Stimulated activated naive B cell treated with anti-CD40 and anti-IgM and Interleukin-4, amounts not matched to agents 10 μg/mL and 1 μg/mL and 100 μg/mL, for 72 hours (primary cell): ENCODE measurements around the gene HAND2.

Source experiments
- ATAC-seq, 2 donors: fragments of 150-1000 bp; cut with Tn5 transposase; replicated peaks; 2 replicates each; pipeline ENCODE4 v1.10.0; 2021; ENCODE audit warnings: moderate library complexity in 1 of 2
- DNase-seq: peaks from one replicate; pipeline ENCODE4 v3.0.0; 2021
- H3K27ac Mint-ChIP-seq: one replicate; pipeline ENCODE4 v1.8.0; 2022; ENCODE audit warnings: mild to moderate bottlenecking, mixed read lengths
- H3K27me3 Mint-ChIP-seq, 2 donors: one replicate each; pipeline ENCODE4 v1.8.0; 2022; ENCODE audit warnings: mixed read lengths in 2 of 2
- H3K36me3 Mint-ChIP-seq, 2 donors: one replicate each; pipeline ENCODE4 v1.8.0; 2022; ENCODE audit warnings: mixed read lengths in 2 of 2, mild to moderate bottlenecking in 1 of 2
- H3K4me1 Mint-ChIP-seq, 2 donors: one replicate each; pipeline ENCODE4 v1.8.0; 2022; ENCODE audit warnings: mixed read lengths in 2 of 2, mild to moderate bottlenecking in 1 of 2
- H3K4me3 Mint-ChIP-seq, 2 donors: one replicate each; pipeline ENCODE4 v1.8.0; 2022; ENCODE audit warnings: mild to moderate bottlenecking in 2 of 2, mixed read lengths in 2 of 2, moderate library complexity in 1 of 2
- H3K9me3 Mint-ChIP-seq, 2 donors: one replicate each; pipeline ENCODE4 v1.8.0; 2022; ENCODE audit warnings: mixed read lengths in 2 of 2, mild to moderate bottlenecking in 1 of 2

HAND2 gene

GRCh38 chr4:173529477-173530325, at the start of gene HAND2:
HAND2 (minus strand) TSS chr4:173530229; CDS start chr4:173529289, 940 bp downstream.
- ATAC-seq: no peak
- peak within 1 kb of the TSS; percentile 84 for H3K27ac Mint-ChIP-seq
- H3K36me3 Mint-ChIP-seq: peaks cover 16 to 17% of the 10 kb centered on the region in 2 donors
- peaks cover 80 to 92% of the 10 kb centered on the region in 2 donors for H3K27me3 Mint-ChIP-seq
- peaks cover 5 to 26% of the 10 kb centered on the region in 2 donors for H3K4me1 Mint-ChIP-seq
- H3K4me3 Mint-ChIP-seq: peak within 1 kb of the TSS; percentile 65 to 67
- peaks cover 6 to 13% of the 10 kb centered on the region in 2 donors for H3K9me3 Mint-ChIP-seq
- DNase-seq: no peak

DNA sequence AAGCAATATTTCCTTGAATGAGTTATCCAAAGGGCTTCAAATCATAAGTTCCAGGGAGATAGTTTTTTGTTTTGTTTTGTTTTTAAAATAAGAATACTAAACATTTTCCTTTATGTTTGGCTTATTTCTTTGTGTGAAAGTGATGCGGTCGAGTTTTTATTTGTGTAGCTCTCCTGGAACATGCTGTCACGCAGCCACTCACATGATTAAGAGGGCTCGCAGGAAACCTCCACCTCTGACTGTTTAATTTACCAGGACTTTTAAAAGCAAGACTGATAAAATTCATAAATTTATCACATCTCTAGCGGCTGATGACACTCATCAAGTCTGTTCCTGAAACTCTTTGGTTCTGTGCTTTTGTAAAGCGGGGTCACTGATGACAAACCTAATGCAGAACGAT, 48.9 kb upstream of the HAND2 start:
- ATAC-seq (no peak), DNase-seq (no peak)
- Mint-ChIP-seq H3K4me1 (no peaks in the 10 kb centered on the region), H3K27ac (no peak overlapping the region), H3K9me3 (peaks cover 0 to 2% of the 10 kb centered on the region in 2 donors), H3K27me3 (peaks cover 8 to 24% of the 10 kb centered on the region in 2 donors), H3K4me3 (no peak overlapping the region), H3K36me3 (no peaks in the 10 kb centered on the region)

DNA sequence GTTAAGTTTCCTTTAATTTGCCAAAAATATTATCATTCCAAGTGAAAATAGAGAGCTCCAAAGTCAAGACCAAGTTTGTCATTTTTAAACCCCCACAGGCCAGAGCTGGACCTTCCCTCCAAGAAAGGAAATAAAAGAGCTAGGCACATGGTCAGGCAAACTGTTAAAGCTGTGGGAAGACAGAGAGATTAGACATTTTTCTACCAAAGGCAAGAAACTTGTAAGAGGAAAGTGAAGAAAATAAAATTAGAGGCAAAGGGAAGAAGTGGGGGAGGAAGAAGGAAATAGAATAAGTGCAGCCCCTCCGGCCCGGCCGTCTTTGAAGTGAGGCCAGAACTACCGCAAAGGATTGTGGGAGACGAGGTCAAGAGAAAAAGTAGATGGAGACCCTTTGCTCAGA, 47.9 kb upstream of the HAND2 start:
- Mint-ChIP-seq H3K36me3 (no peaks in the 10 kb centered on the region), H3K27ac (no peak overlapping the region), H3K4me3 (no peak overlapping the region), H3K27me3 (peaks cover 11 to 29% of the 10 kb centered on the region in 2 donors), H3K4me1 (no peaks in the 10 kb centered on the region), H3K9me3 (peaks cover 0 to 2% of the 10 kb centered on the region in 2 donors)
- no peak for DNase-seq
- ATAC-seq: no peak

- Mint-ChIP-seq H3K27me3 (peaks cover 10 to 31% of the 10 kb centered on the region in 2 donors), H3K4me3 (no peak overlapping the region), H3K36me3 (no peaks in the 10 kb centered on the region), H3K4me1 (no peaks in the 10 kb centered on the region), H3K9me3 (no peaks in the 10 kb centered on the region), H3K27ac (no peak overlapping the region)
- no peak for ATAC-seq
- DNase-seq: no peak
Observed at GRCh38 chr4:173575482-173576152, 45.6 kb upstream of the HAND2 start.

DNA sequence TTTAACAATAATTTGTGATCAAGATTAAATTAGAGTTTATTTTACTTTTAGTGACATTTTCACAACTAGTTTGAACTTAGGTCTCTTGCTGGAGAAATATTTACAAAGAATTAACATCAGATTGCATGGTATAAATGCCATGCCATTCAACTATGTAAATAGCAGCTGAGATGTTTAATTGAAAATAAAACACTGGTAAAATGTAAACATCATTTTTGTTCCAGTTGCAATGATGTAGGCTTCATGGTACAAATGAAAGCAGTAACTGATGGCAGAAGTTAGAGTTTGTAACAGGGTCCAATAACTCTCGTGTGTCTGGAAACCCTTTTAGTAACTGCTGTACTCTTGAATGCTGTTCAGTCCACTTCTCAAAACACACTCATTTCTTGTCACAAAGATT, 43.7 kb upstream of the HAND2 start:
- Mint-ChIP-seq H3K27ac (no peak overlapping the region), H3K4me1 (no peaks in the 10 kb centered on the region), H3K27me3 (peaks cover 13 to 40% of the 10 kb centered on the region in 2 donors), H3K4me3 (no peak overlapping the region), H3K36me3 (no peaks in the 10 kb centered on the region), H3K9me3 (no peaks in the 10 kb centered on the region)
- DNase-seq: no peak
- ATAC-seq: no peak

DNA sequence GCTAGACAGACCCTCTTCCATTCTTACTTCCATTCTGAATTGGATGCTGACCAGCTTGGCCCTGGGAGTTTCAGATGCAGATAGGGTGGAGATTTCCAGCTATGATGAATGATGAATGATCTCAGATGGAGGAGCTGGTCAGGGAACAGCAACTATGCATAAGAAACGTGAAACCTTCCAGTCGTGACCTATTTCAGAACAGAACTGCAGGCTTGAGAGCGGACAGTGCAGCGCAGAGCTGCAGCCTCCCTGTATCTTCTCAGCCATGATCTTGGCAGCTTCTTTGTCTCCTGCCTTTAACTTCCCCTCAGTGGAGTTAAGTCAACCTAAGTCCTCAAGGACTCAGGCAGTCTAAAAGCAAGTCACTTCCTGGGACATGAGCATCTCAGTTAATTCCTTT, 43.3 kb upstream of the HAND2 start:
- Mint-ChIP-seq H3K4me1 (no peaks in the 10 kb centered on the region), H3K4me3 (no peak overlapping the region), H3K36me3 (no peaks in the 10 kb centered on the region), H3K9me3 (no peaks in the 10 kb centered on the region), H3K27me3 (peaks cover 13 to 39% of the 10 kb centered on the region in 2 donors), H3K27ac (no peak overlapping the region)
- no peak for DNase-seq
- no peak for ATAC-seq

DNA sequence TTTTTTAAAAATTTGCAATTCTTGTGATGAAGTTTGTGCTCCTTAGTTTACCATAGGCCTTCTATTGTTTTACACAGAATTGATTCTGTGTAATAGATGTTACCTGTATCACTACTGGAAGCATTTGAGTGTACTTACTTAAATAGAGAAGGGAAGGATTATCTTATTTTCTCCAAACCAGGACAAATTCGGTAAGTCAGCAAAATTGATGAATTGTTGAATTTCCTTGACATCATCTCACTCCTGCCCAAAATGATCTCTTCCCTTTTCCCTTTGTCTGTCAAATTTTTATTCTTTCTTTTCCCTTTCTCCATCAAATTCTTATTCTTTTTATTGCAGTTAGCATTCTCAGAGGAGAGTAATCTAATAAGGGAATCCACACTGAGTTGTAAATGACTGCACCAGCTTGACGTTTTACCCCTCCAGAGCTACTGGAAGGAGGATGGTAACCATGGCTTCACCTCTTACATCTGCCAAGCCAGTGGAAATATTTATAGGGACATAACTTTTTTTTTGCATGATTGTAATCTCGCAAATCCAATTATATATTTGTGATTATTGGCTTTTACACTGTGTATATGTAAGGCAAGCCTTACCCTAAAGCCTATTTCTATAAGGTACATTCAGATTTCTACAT, 42.6 kb upstream of the HAND2 start:
- H3K9me3 Mint-ChIP-seq: no peaks in the 10 kb centered on the region
- ATAC-seq (no peak), DNase-seq (no peak)
- H3K27ac Mint-ChIP-seq: no peak overlapping the region
- no peak overlapping the region for H3K4me3 Mint-ChIP-seq
- no peaks in the 10 kb centered on the region for H3K4me1 Mint-ChIP-seq
- no peaks in the 10 kb centered on the region for H3K36me3 Mint-ChIP-seq
- H3K27me3 Mint-ChIP-seq: peaks cover 8 to 32% of the 10 kb centered on the region in 2 donors

- no peaks in the 10 kb centered on the region for H3K9me3 Mint-ChIP-seq
- H3K4me1 Mint-ChIP-seq: no peaks in the 10 kb centered on the region
- no peak overlapping the region for H3K27ac Mint-ChIP-seq
- H3K4me3 Mint-ChIP-seq: no peak overlapping the region
- H3K36me3 Mint-ChIP-seq: no peaks in the 10 kb centered on the region
- ATAC-seq: no peak
- H3K27me3 Mint-ChIP-seq: peaks cover 8 to 32% of the 10 kb centered on the region in 2 donors
- DNase-seq: no peak
Observed at GRCh38 chr4:173571620-173572019, 41.6 kb upstream of the HAND2 start.

DNA sequence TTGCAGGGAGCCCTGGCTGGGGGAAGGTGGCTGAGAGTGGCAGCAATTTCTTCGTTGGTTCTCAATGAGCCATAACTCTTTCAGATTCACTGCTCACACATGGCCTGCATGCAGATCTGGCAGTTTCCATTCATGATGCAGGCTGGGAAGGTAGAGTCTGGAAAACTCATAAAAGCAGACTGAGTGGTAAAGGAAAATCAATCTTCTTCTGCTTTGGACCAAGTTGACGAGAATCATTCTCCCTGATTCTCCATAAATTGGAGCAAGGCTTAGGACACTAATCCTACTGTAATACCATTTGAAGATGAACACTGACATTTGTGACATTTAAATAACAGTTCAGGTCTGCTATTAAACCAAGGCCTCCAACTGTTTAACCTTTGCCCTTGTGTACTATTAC, 35.3 kb upstream of the HAND2 start:
- Mint-ChIP-seq H3K27ac (no peak overlapping the region), H3K9me3 (no peaks in the 10 kb centered on the region), H3K27me3 (peaks cover 0 to 5% of the 10 kb centered on the region in 2 donors), H3K36me3 (no peaks in the 10 kb centered on the region), H3K4me1 (no peaks in the 10 kb centered on the region), H3K4me3 (no peak overlapping the region)
- DNase-seq (no peak), ATAC-seq (no peak)

DNA sequence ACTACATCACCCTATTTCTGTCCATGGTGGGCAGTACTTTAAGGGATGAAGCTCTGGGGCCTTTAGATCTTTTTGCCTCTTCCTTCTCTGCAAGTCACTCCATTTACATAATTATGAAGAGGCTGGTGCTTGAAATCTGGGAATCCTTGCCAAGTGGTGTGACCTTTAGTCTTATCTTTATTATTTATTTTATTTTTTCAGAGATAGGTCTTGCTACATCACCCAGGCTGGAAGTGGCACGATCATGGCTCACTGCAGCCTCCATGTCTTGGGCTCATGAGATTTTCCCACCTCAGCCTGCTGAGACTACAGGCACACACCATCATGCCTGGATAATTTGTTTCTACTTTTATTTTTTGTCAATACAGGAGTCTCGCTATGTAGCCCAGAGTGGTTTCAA, 34.4 kb upstream of the HAND2 start:
- DNase-seq (no peak), ATAC-seq (no peak)
- no peaks in the 10 kb centered on the region for H3K4me1 Mint-ChIP-seq
- no peaks in the 10 kb centered on the region for H3K9me3 Mint-ChIP-seq
- peaks cover 0 to 5% of the 10 kb centered on the region in 2 donors for H3K27me3 Mint-ChIP-seq
- no peak overlapping the region for H3K27ac Mint-ChIP-seq
- H3K4me3 Mint-ChIP-seq: no peak overlapping the region
- no peaks in the 10 kb centered on the region for H3K36me3 Mint-ChIP-seq

- no peak for ATAC-seq
Observed at GRCh38 chr4:173560896-173561295, 30.9 kb upstream of the HAND2 start.

GRCh38 chr4:173556398-173557131, 26.5 kb upstream of the HAND2 start:
- no peak for ATAC-seq
- H3K36me3 Mint-ChIP-seq: no peaks in the 10 kb centered on the region
- no peaks in the 10 kb centered on the region for H3K9me3 Mint-ChIP-seq

More at GRCh38 chr4:173560896-173561295, 30.9 kb upstream of the HAND2 start:
- Mint-ChIP-seq H3K4me1 (no peaks in the 10 kb centered on the region), H3K27ac (no peak overlapping the region), H3K36me3 (no peaks in the 10 kb centered on the region), H3K9me3 (no peaks in the 10 kb centered on the region), H3K27me3 (peaks cover 4 to 8% of the 10 kb centered on the region in 2 donors), H3K4me3 (no peak overlapping the region)
- DNase-seq: no peak

DNA sequence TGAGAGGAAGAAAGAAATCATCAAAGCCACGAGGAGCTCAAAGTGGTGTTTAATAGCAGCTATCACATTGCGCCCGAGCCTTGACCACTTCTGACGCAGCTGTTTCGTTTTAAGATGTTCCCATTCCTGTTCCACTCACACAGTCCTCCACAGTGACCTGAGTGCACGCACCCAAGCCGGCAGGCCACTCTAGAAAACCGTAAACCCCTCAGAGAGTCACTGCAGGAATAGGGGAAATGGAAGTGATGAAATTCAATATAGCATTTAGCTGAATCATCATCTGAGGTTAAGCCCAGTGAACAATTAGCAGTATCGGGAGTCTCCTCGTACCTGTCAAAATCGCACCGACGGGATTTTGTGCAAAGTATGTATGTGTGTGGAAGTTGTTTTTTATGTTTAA, 17.9 kb upstream of the HAND2 start:
- H3K27me3 Mint-ChIP-seq: peaks cover 29 to 59% of the 10 kb centered on the region in 2 donors
- H3K36me3 Mint-ChIP-seq: no peaks in the 10 kb centered on the region
- H3K27ac Mint-ChIP-seq: no peak overlapping the region
- no peaks in the 10 kb centered on the region for H3K4me1 Mint-ChIP-seq
- DNase-seq (no peak), ATAC-seq (no peak)
- H3K4me3 Mint-ChIP-seq: no peak overlapping the region
- H3K9me3 Mint-ChIP-seq: no peaks in the 10 kb centered on the region

More at GRCh38 chr4:173556398-173557131, 26.5 kb upstream of the HAND2 start:
- H3K27ac Mint-ChIP-seq: no peak overlapping the region
- DNase-seq: no peak
- no peak overlapping the region for H3K4me3 Mint-ChIP-seq
- no peaks in the 10 kb centered on the region for H3K4me1 Mint-ChIP-seq
- H3K27me3 Mint-ChIP-seq: peaks cover 5 to 8% of the 10 kb centered on the region in 2 donors

GRCh38 chr4:173546776-173547175, 16.7 kb upstream of the HAND2 start:
- ATAC-seq (no peak), DNase-seq (no peak)
- no peaks in the 10 kb centered on the region for H3K9me3 Mint-ChIP-seq
- no peak overlapping the region for H3K27ac Mint-ChIP-seq
- H3K27me3 Mint-ChIP-seq: peaks cover 29 to 59% of the 10 kb centered on the region in 2 donors
- H3K4me1 Mint-ChIP-seq: no peaks in the 10 kb centered on the region
- no peak overlapping the region for H3K4me3 Mint-ChIP-seq
- H3K36me3 Mint-ChIP-seq: no peaks in the 10 kb centered on the region
